K562 (cell line): ENCODE measurements around the gene RNPEP. TPM values are rescaled to one million over a fixed set of nuclear protein-coding genes. Genes with fewer than 3 reads are reported as not detected.

Experiments used
- ATAC-seq: fragments of 200-7000 bp; cut with Tn5 transposase; 3 replicates; pipeline ENCODE4 v1.9.1; 2020; ENCODE audit warnings: moderate library complexity
- BruUV-seq: library from RNA; stranded (reverse); fragments of 400-500 nt; replicated peaks from 2 replicates; lab custom pipeline; 2021; lab: Mats Ljungman, UMichigan
- CTCF ChIA-PET: fragments of 300-600 bp; formaldehyde crosslinking; extraction: SDS; loops from one replicate; lab custom pipeline; 2021; ENCODE audit warnings: low intra/inter-chr PET ratio; lab: Yijun Ruan, JAX
- POLR2A ChIA-PET: fragments of 300-600, 350-650 bp; sonication (Branson Sonifier 250); formaldehyde crosslinking; extraction: SDS; loops from one replicate; lab custom pipeline; 2021; ENCODE audit warnings: antibody characterized with exemption, inconsistent platforms; lab: Yijun Ruan, JAX
- DNase-seq, 4 experiments: peaks; one replicate each; pipeline versions ENCODE4 v3.0.0 to v3.0.0-alpha.2; 2011 to 2018; ENCODE audit warnings: low spot score in 3 of 4, mixed read lengths in 3 of 4; ENCODE audit errors: extremely low read depth in 1 of 4
- FAIRE-seq: peaks from 2 replicates; lab custom pipeline; 2011; peaks lifted over from hg19 to GRCh38; lab: Jason Lieb, UNC
- H2AFZ ChIP-seq: 2 replicates; pipeline ENCODE4 v1.6.0; 2011; ENCODE audit warnings: low read depth, low read length, control low read depth, inconsistent platforms
- H3K27ac ChIP-seq: fragments of 200-600 bp; 3 replicates; pipeline ENCODE4 v1.8.0; 2011; ENCODE audit warnings: low read depth, mild to moderate bottlenecking, control low read depth, inconsistent platforms, low read length, moderate library complexity, mixed read lengths; ENCODE audit errors: extremely low read depth
- H3K27me3 ChIP-seq, 2 experiments: fragments of 300-600 bp in 1 of 2; 2 replicates in 1 of 2; 3 replicates in 1 of 2; pipeline versions ENCODE4 v1.6.0 to v1.8.0; 2011; ENCODE audit warnings: inconsistent platforms in 2 of 2, low read length in 2 of 2, mild to moderate bottlenecking in 1 of 2, mixed read lengths in 1 of 2, moderate library complexity in 1 of 2; ENCODE audit not compliant: control insufficient read depth in 2 of 2, insufficient read depth in 2 of 2
- H3K36me3 ChIP-seq: fragments of 300-600 bp; 3 replicates; pipeline ENCODE4 v1.8.0; 2011; ENCODE audit warnings: mild to moderate bottlenecking, low read length, inconsistent platforms; ENCODE audit not compliant: control insufficient read depth, insufficient read depth
- H3K4me1 ChIP-seq, 2 experiments: fragments of 200-600 bp in 1 of 2; replicated peaks in 1 of 2; 2 replicates in 1 of 2; 3 replicates in 1 of 2; pipeline versions ENCODE4 v1.5.1 to v1.8.0; 2011; ENCODE audit warnings: inconsistent platforms in 2 of 2, low read length in 2 of 2, mild to moderate bottlenecking in 1 of 2, mixed read lengths in 1 of 2, moderate library complexity in 1 of 2; ENCODE audit not compliant: control insufficient read depth in 2 of 2, insufficient read depth in 2 of 2
- H3K4me2 ChIP-seq: 2 replicates; pipeline ENCODE4 v1.6.1; 2011; ENCODE audit warnings: low read length, control low read depth, inconsistent platforms, mixed read lengths; ENCODE audit not compliant: insufficient read depth
- H3K4me3 ChIP-seq: fragments of 200-600 bp; sonication (generic), shearing (Covaris generic); 2 replicates; pipeline ENCODE4 v1.5.1; 2016; ENCODE audit warnings: control low read depth, inconsistent platforms
- H3K79me2 ChIP-seq: fragments of 200-600 bp; 3 replicates; pipeline ENCODE4 v1.8.0; 2011; ENCODE audit warnings: low read length, inconsistent platforms; ENCODE audit not compliant: control insufficient read depth, insufficient read depth
- H3K9ac ChIP-seq, 2 experiments: 2 replicates each; pipeline versions ENCODE4 v1.6.0 to v1.6.1; 2011; ENCODE audit warnings: low read depth in 2 of 2, low read length in 2 of 2, control low read depth in 1 of 2, inconsistent platforms in 1 of 2, mild to moderate bottlenecking in 1 of 2, mixed read lengths in 1 of 2; ENCODE audit not compliant: insufficient read depth in 1 of 2
- H3K9me1 ChIP-seq: one replicate; pipeline ENCODE4 v1.6.0; 2011; ENCODE audit warnings: inconsistent platforms, mild to moderate bottlenecking, low read length, moderate library complexity; ENCODE audit not compliant: control insufficient read depth, insufficient read depth
- H3K9me3 ChIP-seq: replicated peaks from 2 replicates; pipeline ENCODE4 v1.5.1; 2011; ENCODE audit warnings: low read depth, low read length, inconsistent platforms; ENCODE audit not compliant: control insufficient read depth, insufficient read depth
- H4K20me1 ChIP-seq: replicated peaks from 2 replicates; pipeline ENCODE4 v1.6.1; 2011; ENCODE audit warnings: low read length, inconsistent platforms, mixed read lengths; ENCODE audit not compliant: control insufficient read depth, insufficient read depth
- ARNT ChIP-seq, 2 experiments: fragments of 450-650 bp; IDR thresholded peaks; 2 replicates each; pipeline ENCODE4 v1.6.1; 2016; ENCODE audit warnings: mild to moderate bottlenecking in 1 of 2
- BACH1 ChIP-seq: fragments of 200-800 bp; sonication (Bioruptor generic); IDR thresholded peaks from 2 replicates; pipeline ENCODE4 v1.6.1; 2016; ENCODE audit warnings: missing genetic modification characterization, missing compliant biosample characterization
- CBFA2T3 ChIP-seq: fragments of 450-650 bp; IDR thresholded peaks from 2 replicates; pipeline ENCODE4 v1.6.1; 2017
- CTBP1 ChIP-seq: fragments of 450-650 bp; IDR thresholded peaks from 2 replicates; pipeline ENCODE4 v1.6.1; 2016; ENCODE audit warnings: borderline replicate concordance
- ELF4 ChIP-seq: fragments of 450-650 bp; formaldehyde crosslinking; IDR thresholded peaks from 2 replicates; pipeline ENCODE4 v1.4.0; 2022; ENCODE audit warnings: missing genetic modification characterization
- ESRRA ChIP-seq: fragments of 450-650 bp; IDR thresholded peaks from 2 replicates; pipeline ENCODE4 v1.6.1; 2014; ENCODE audit warnings: low read depth, mild to moderate bottlenecking, moderate library complexity, borderline replicate concordance
- HMBOX1 ChIP-seq: sonication (generic); IDR thresholded peaks from 2 replicates; pipeline ENCODE4 v1.6.1; 2016
- ILK ChIP-seq: fragments of 450-650 bp; IDR thresholded peaks from 2 replicates; pipeline ENCODE4 v1.6.1; 2016; ENCODE audit warnings: missing genetic modification characterization, low read depth, mild to moderate bottlenecking, missing compliant biosample characterization, moderate library complexity, borderline replicate concordance
- MEIS2 ChIP-seq: fragments of 450-650 bp; IDR thresholded peaks from 2 replicates; pipeline ENCODE4 v1.6.1; 2014; ENCODE audit warnings: mild to moderate bottlenecking; ENCODE audit not compliant: partially characterized antibody
- NCOR1 ChIP-seq: fragments of 450-650 bp; IDR thresholded peaks from 2 replicates; pipeline ENCODE4 v1.6.1; 2016; ENCODE audit warnings: mild to moderate bottlenecking, moderate library complexity
- NFIC ChIP-seq: fragments of 450-650 bp; IDR thresholded peaks from 2 replicates; pipeline ENCODE4 v1.6.1; 2017; ENCODE audit warnings: mild to moderate bottlenecking, inconsistent platforms
- NR2C1 ChIP-seq, 2 experiments: fragments of 450-650 bp; IDR thresholded peaks; 2 replicates each; pipeline ENCODE4 v1.6.1; 2017; ENCODE audit warnings: mild to moderate bottlenecking in 2 of 2, antibody characterized with exemption in 1 of 2, inconsistent platforms in 1 of 2, missing compliant biosample characterization in 1 of 2, missing genetic modification characterization in 1 of 2
- NRF1 ChIP-seq, 2 experiments: fragments of 450-650 bp; IDR thresholded peaks in 1 of 2; conservative IDR thresholded peaks in 1 of 2; 2 replicates each; pipeline ENCODE4 v1.6.1; 2014; ENCODE audit warnings: mild to moderate bottlenecking in 2 of 2
- PKNOX1 ChIP-seq: fragments of 450-650 bp; IDR thresholded peaks from 2 replicates; pipeline ENCODE4 v1.6.1; 2016
- PRMT5 ChIP-seq: sonication (generic); formaldehyde crosslinking; IDR thresholded peaks from 2 replicates; pipeline ENCODE4 v1.5.0; 2020; ENCODE audit warnings: missing genetic modification reagents
- RBM22 ChIP-seq: fragments of 200-400 bp; formaldehyde crosslinking; IDR thresholded peaks from 2 replicates; pipeline ENCODE4 v1.6.1; 2018; ENCODE audit warnings: low read length, low read depth; ENCODE audit not compliant: poor library complexity, severe bottlenecking
- RCOR1 ChIP-seq, 2 experiments: IDR thresholded peaks; 2 replicates each; pipeline ENCODE4 v1.6.1; 2012; ENCODE audit warnings: low read depth in 2 of 2, low read length in 2 of 2, borderline replicate concordance in 1 of 2, improper control_type of control experiment in 1 of 2
- ZNF324 ChIP-seq: fragments of 250-450 bp; sonication (Bioruptor Pico); IDR thresholded peaks from 2 replicates; pipeline ENCODE4 v1.4.0; 2020; ENCODE audit warnings: mild to moderate bottlenecking
- ZNF512 ChIP-seq: IDR thresholded peaks from 2 replicates; pipeline ENCODE4 v1.6.1; 2016; ENCODE audit warnings: missing genetic modification characterization, missing compliant biosample characterization
- ZNF699 ChIP-seq: fragments of 250-450 bp; sonication (Bioruptor Pico); IDR thresholded peaks from 2 replicates; pipeline ENCODE4 v1.8.0; 2021; ENCODE audit warnings: mild to moderate bottlenecking, moderate library complexity; ENCODE audit not compliant: insufficient replicate concordance
- WGBS: fragments of 100-300 bp; shearing (Covaris generic); methylation state at CpG from one replicate; pipeline ENCODE4 v1.1.6; 2016; ENCODE audit warnings: low coverage, mixed read lengths; ENCODE audit not compliant: insufficient coverage; ENCODE audit errors: missing lambda C conversion rate; 5-methylcytosine and 5-hydroxymethylcytosine counted together
- in situ Hi-C: fragments of 300-500 bp; cut with MboI; formaldehyde crosslinking; loops from 4 replicates; pipeline ENCODE4 v1.15.0; 2018; ENCODE audit warnings: inconsistent platforms, mixed read lengths
- intact Hi-C: fragments of 100-400 bp; cut with micrococcal nuclease; formaldehyde crosslinking; loops from 2 replicates; pipeline ENCODE4 v1.14.2; 2022
- polyA plus RNA-seq, 8 experiments: library from polyadenylated mRNA; depleted of rRNA in 4 of 8; stranded (reverse) in 5 of 8; unstranded in 3 of 8; fragments of >200 nt; fragmentation: Nextera tagmentation in 2 of 8; fragmentation: Illumina TruSeq in 1 of 8; extraction: Ambion mirVana in 2 of 8; extraction: Trizol in 1 of 8; gene quantifications; 2 replicates each; pipeline versions ENCODE4 v1.2.1 to v1.2.3, GENCODE V29; 2011 to 2014; ENCODE audit warnings: inconsistent platforms in 1 of 8, missing spikeins in 1 of 8
- total RNA-seq, 7 experiments: library from RNA; depleted of rRNA in 6 of 7; stranded (reverse); fragments of >200 nt in 6 of 7; fragmentation: Illumina TruSeq in 2 of 7; extraction: Trizol in 2 of 7; gene quantifications; 2 replicates each; pipeline versions ENCODE4 v1.2.1 to v1.2.3, GENCODE V29; 2011 to 2021; ENCODE audit warnings: low replicate concordance in 1 of 7

Gene RNPEP
- total and polyA plus RNA-seq, 9 of the 15 experiments (the other 6 are each of a cell fraction or from before 2014, with no cell fraction given) = 27.5 to 131 (median 63.4) TPM

- H3K9ac ChIP-seq = no peak overlapping the region
- H2AFZ ChIP-seq = no peak overlapping the region
- ATAC-seq (peak; percentile 80), DNase-seq (peak in 2 of 4 experiments; percentile 41 to 45), FAIRE-seq (peak; percentile 11)
- peaks cover 0 to 6% of the 10 kb centered on the region in 2 experiments; a peak in 2 of 5 replicates for H3K27me3 ChIP-seq
- BruUV-seq = no TSS peak
- no peak overlapping the region for H3K27ac ChIP-seq
- no peak overlapping the region for H3K4me3 ChIP-seq
- no peaks in the 10 kb centered on the region for H3K9me3 ChIP-seq
- no peak overlapping the region for H3K4me2 ChIP-seq
- CTCF ChIA-PET = no interaction called here
- intact Hi-C loops (no loop called here), in situ Hi-C loops (no loop called here)
- 0 out of 2 replicates have a peak, but pooled peaks cover 4% of the 10 kb centered on the region for H4K20me1 ChIP-seq
- no peaks in the 10 kb centered on the region for H3K9me1 ChIP-seq
- peaks cover 13 to 16% of the 10 kb centered on the region in 2 experiments for H3K4me1 ChIP-seq
- H3K36me3 ChIP-seq = no peaks in the 10 kb centered on the region
- H3K79me2 ChIP-seq = no peaks in the 10 kb centered on the region
- POLR2A ChIA-PET = interaction anchor here (0.5 to 2.0 kb wide), 3 partner anchors 10 to 136 kb away, joined by 3 to 8 read pairs (median 3); no protein-coding TSS in a partner anchor
- 3% methylated on average over 2 of the region's 2 CpGs for WGBS
- no peak for TF ChIP-seq ILK (tag)
- TF ChIP-seq ZNF699 = no peak
- TF ChIP-seq RCOR1 (IDR thresholded peaks at IDR 0.05; ENCODE audit: borderline replicate concordance in 1 of 2, low read depth in 2 of 2, low read length in 2 of 2) = peak in 1 of 2 experiments; percentile 63; a peak in 1 of 4 replicates
- peak; percentile 22; the same call in 1 of the 2 replicates for TF ChIP-seq NCOR1
- TF ChIP-seq MEIS2 = peak; percentile 24
- TF ChIP-seq NRF1 (conservative IDR thresholded peaks at IDR 0.05 in 1 of 2, IDR thresholded peaks at IDR 0.05 in 1 of 2) = 0 out of 4 replicates have a peak, but pooled peaks of 1 of the 2 experiments have one; percentile 3
- no peak for TF ChIP-seq ELF4 (CRISPR knock-in tag)
- TF ChIP-seq ZNF324 (CRISPR knock-in tag) = no peak
- peak; percentile 65; the same call in 1 of the 2 replicates for TF ChIP-seq HMBOX1
- peak; percentile 47; the same call in 1 of the 2 replicates for TF ChIP-seq CBFA2T3
- TF ChIP-seq NFIC = 0 out of 2 replicates have a peak, but pooled peaks have one; percentile 0
- TF ChIP-seq ARNT (IDR thresholded peaks at IDR 0.05) = no peak
- no peak for TF ChIP-seq RBM22
- 0 out of 2 replicates have a peak, but pooled peaks have one; percentile 5 for TF ChIP-seq BACH1 (tag)
- TF ChIP-seq ZNF512 (tag) = no peak
- TF ChIP-seq CTBP1 = peak; percentile 45; the same call in 1 of the 2 replicates
- peak; percentile 73 for TF ChIP-seq PKNOX1
- no peak for TF ChIP-seq PRMT5 (CRISPR knock-in tag)
- peak; percentile 59; the same call in 1 of the 2 replicates for TF ChIP-seq NR2C1 (IDR thresholded peaks at IDR 0.05)
- peak; percentile 55 for TF ChIP-seq NR2C1 (tag; IDR thresholded peaks at IDR 0.05)
- peak; percentile 80; the same call in 1 of the 2 replicates for TF ChIP-seq ESRRA
These were observed 47.3 kb downstream of the RNPEP start for GRCh38 chr1:202029727-202030126.
